Common myeloid progenitor, CD34-positive (primary cell): ENCODE results near the gene EXOC6B.

Source experiments
- CTCF ChIA-PET: fragments of 350-600 bp; sonication (Branson Sonifier 250); formaldehyde crosslinking; loops from one replicate; lab custom pipeline; 2021; ENCODE audit warnings: antibody characterized with exemption; lab: Charles Lee
- POLR2A ChIA-PET: fragments of 350-600 bp; sonication (Branson Sonifier 250); formaldehyde crosslinking; loops from one replicate; lab custom pipeline; 2021; ENCODE audit warnings: antibody characterized with exemption; lab: Charles Lee
- DNase-seq, 3 donors: peaks; one replicate each; pipeline versions ENCODE4 v3.0.0 to v3.0.0-alpha.2; 2013
- H3K27ac ChIP-seq, 2 experiments: 1 replicate in 1 of 2; 2 replicates in 1 of 2; pipeline ENCODE4 v1.7.0; 2013; ENCODE audit warnings: inconsistent platforms in 2 of 2, low read length in 2 of 2, mild to moderate bottlenecking in 2 of 2, low read depth in 1 of 2, moderate library complexity in 1 of 2; ENCODE audit not compliant: severe bottlenecking in 2 of 2, insufficient read depth in 1 of 2, poor library complexity in 1 of 2
- H3K27me3 ChIP-seq, 5 experiments: replicated peaks in 2 of 5; 1 replicate in 3 of 5; 2 replicates in 2 of 5; pipeline versions ENCODE4 v1.6.1 to v1.7.0; 2013; ENCODE audit warnings: low read length in 4 of 5, mild to moderate bottlenecking in 2 of 5, moderate library complexity in 2 of 5, inconsistent platforms in 1 of 5; ENCODE audit not compliant: insufficient read depth in 5 of 5, control insufficient read depth in 4 of 5
- H3K36me3 ChIP-seq, 4 experiments: 1 replicate in 2 of 4; 2 replicates in 2 of 4; pipeline versions ENCODE4 v1.6.1 to v1.7.0; 2013; ENCODE audit warnings: low read length in 3 of 4, control low read depth in 1 of 4, mild to moderate bottlenecking in 1 of 4; ENCODE audit not compliant: control insufficient read depth in 4 of 4, insufficient read depth in 4 of 4
- H3K4me1 ChIP-seq, 4 experiments: 1 replicate in 3 of 4; 2 replicates in 1 of 4; pipeline versions ENCODE4 v1.6.1 to v1.7.1; 2013; ENCODE audit warnings: low read length in 3 of 4, mild to moderate bottlenecking in 3 of 4, control low read depth in 1 of 4, inconsistent platforms in 1 of 4, moderate library complexity in 1 of 4; ENCODE audit not compliant: control insufficient read depth in 4 of 4, insufficient read depth in 4 of 4; ENCODE audit errors: control extremely low read depth in 1 of 4
- H3K4me3 ChIP-seq, 7 experiments: 1 replicate in 4 of 7; 2 replicates in 3 of 7; pipeline versions ENCODE4 v1.5.1 to v1.7.0; 2013; ENCODE audit warnings: mild to moderate bottlenecking in 7 of 7, low read length in 6 of 7, moderate library complexity in 6 of 7, inconsistent platforms in 2 of 7, low read depth in 2 of 7, control low read depth in 1 of 7; ENCODE audit not compliant: insufficient read depth in 4 of 7, control insufficient read depth in 1 of 7; ENCODE audit errors: extremely low read depth in 1 of 7
- H3K9me3 ChIP-seq, 5 experiments: 1 replicate in 4 of 5; 2 replicates in 1 of 5; pipeline versions ENCODE4 v1.6.1 to v1.7.1; 2013; ENCODE audit warnings: low read length in 4 of 5, mild to moderate bottlenecking in 2 of 5, inconsistent platforms in 1 of 5, low read depth in 1 of 5, moderate library complexity in 1 of 5; ENCODE audit not compliant: control insufficient read depth in 4 of 5, insufficient read depth in 2 of 5; ENCODE audit errors: control extremely low read depth in 1 of 5
- WGBS: methylation state at CpG from one replicate; pipeline ENCODE4 v1.1.5; 2013; ENCODE audit not compliant: insufficient coverage; 5-methylcytosine and 5-hydroxymethylcytosine counted together

Gene EXOC6B

GRCh38 chr2:72222829-72223564 lies 602.8 kb downstream of the EXOC6B start:
- ChIA-PET POLR2A (no interaction called here), CTCF (no interaction called here)
- H3K36me3 ChIP-seq: no peaks in the 10 kb centered on the region
- WGBS: 71% methylated on average over 1 of the region's 3 CpGs
- H3K4me3 ChIP-seq: no peak overlapping the region
- H3K4me1 ChIP-seq: no peaks in the 10 kb centered on the region
- no peak overlapping the region for H3K27ac ChIP-seq
- H3K27me3 ChIP-seq: no peaks in the 10 kb centered on the region
- H3K9me3 ChIP-seq: no peaks in the 10 kb centered on the region
- no peak for DNase-seq

GRCh38 chr2:72220170-72220569 lies 605.7 kb downstream of the EXOC6B start:
- CTCF ChIA-PET: interaction anchor here (1.2 kb wide), 1 partner anchor 10 kb away, joined by 4 read pairs; no protein-coding TSS in a partner anchor
- Histone ChIP-seq H3K27me3 (no peaks in the 10 kb centered on the region), H3K4me1 (no peaks in the 10 kb centered on the region), H3K36me3 (no peaks in the 10 kb centered on the region), H3K4me3 (no peak overlapping the region), H3K9me3 (peaks cover 0 to 1% (median 0%) of the 10 kb centered on the region in 5 experiments), H3K27ac (no peak overlapping the region)
- 94% methylated on average over 2 of the region's 2 CpGs for whole genome bisulfite sequencing
- DNase-seq: peak; percentile 11 to 22 (median 12)
- POLR2A ChIA-PET: no interaction called here

GRCh38 chr2:72214429-72215143 lies 611.2 kb downstream of the EXOC6B start:
- Histone ChIP-seq H3K9me3 (peaks cover 0 to 1% (median 0%) of the 10 kb centered on the region in 5 experiments), H3K27me3 (no peaks in the 10 kb centered on the region), H3K27ac (no peak overlapping the region), H3K4me1 (no peaks in the 10 kb centered on the region), H3K36me3 (no peaks in the 10 kb centered on the region), H3K4me3 (peak overlapping the region in 1 of 7 experiments; percentile 6)
- peak in 1 of 3 donors; percentile 6 for DNase-seq
- POLR2A ChIA-PET: no interaction called here
- WGBS: 90% methylated on average over 2 of the region's 4 CpGs
- CTCF ChIA-PET: no interaction called here

GRCh38 chr2:72212486-72212855 lies 613.4 kb downstream of the EXOC6B start:
- no peaks in the 10 kb centered on the region for H3K4me1 ChIP-seq
- POLR2A ChIA-PET: no interaction called here
- H3K36me3 ChIP-seq: no peaks in the 10 kb centered on the region
- H3K27ac ChIP-seq: no peak overlapping the region
- peaks cover 0 to 2% (median 0%) of the 10 kb centered on the region in 5 experiments for H3K27me3 ChIP-seq
- CTCF ChIA-PET: no interaction called here
- no peak for DNase-seq
- no peak overlapping the region for H3K4me3 ChIP-seq
- H3K9me3 ChIP-seq: peaks cover 0 to 1% (median 0%) of the 10 kb centered on the region in 5 experiments
- no CpG with 5 or more reads among the region's 1 CpG for WGBS

GRCh38 chr2:72211777-72212485 lies 613.9 kb downstream of the EXOC6B start:
- H3K27ac ChIP-seq: no peak overlapping the region
- ChIA-PET POLR2A (no interaction called here), CTCF (no interaction called here)
- no peak for DNase-seq
- no peaks in the 10 kb centered on the region for H3K4me1 ChIP-seq
- H3K9me3 ChIP-seq: peaks cover 0 to 1% (median 0%) of the 10 kb centered on the region in 5 experiments
- H3K36me3 ChIP-seq: no peaks in the 10 kb centered on the region
- WGBS: 100% methylated on average over 1 of the region's 2 CpGs
- H3K4me3 ChIP-seq: no peak overlapping the region
- H3K27me3 ChIP-seq: peaks cover 0 to 2% (median 0%) of the 10 kb centered on the region in 5 experiments

GRCh38 chr2:72211350-72211749 lies 614.5 kb downstream of the EXOC6B start:
- POLR2A ChIA-PET: no interaction called here
- CTCF ChIA-PET: no interaction called here
- Histone ChIP-seq H3K27ac (no peak overlapping the region), H3K27me3 (peaks cover 0 to 2% (median 0%) of the 10 kb centered on the region in 5 experiments), H3K4me1 (no peaks in the 10 kb centered on the region), H3K4me3 (no peak overlapping the region), H3K36me3 (no peaks in the 10 kb centered on the region), H3K9me3 (peaks cover 0 to 1% (median 0%) of the 10 kb centered on the region in 5 experiments)
- no CpG with 5 or more reads among the region's 2 CpGs for WGBS
- no peak for DNase-seq
